K562 (cell line): ENCODE data around the gene ARHGEF16. TPM values are rescaled to one million over a fixed set of nuclear protein-coding genes. Genes with fewer than 3 reads are reported as not detected.

ENCODE experiments used
- ATAC-seq: fragments of 200-7000 bp; cut with Tn5 transposase; 3 replicates; pipeline ENCODE4 v1.9.1; 2020; ENCODE audit warnings: moderate library complexity
- BruUV-seq: library from RNA; stranded (reverse); fragments of 400-500 nt; replicated peaks from 2 replicates; lab custom pipeline; 2021; lab: Mats Ljungman, UMichigan
- CTCF ChIA-PET: fragments of 300-600 bp; formaldehyde crosslinking; extraction: SDS; loops from one replicate; lab custom pipeline; 2021; ENCODE audit warnings: low intra/inter-chr PET ratio; lab: Yijun Ruan, JAX
- POLR2A ChIA-PET: fragments of 300-600, 350-650 bp; sonication (Branson Sonifier 250); formaldehyde crosslinking; extraction: SDS; loops from one replicate; lab custom pipeline; 2021; ENCODE audit warnings: antibody characterized with exemption, inconsistent platforms; lab: Yijun Ruan, JAX
- DNase-seq, 4 experiments: peaks; one replicate each; pipeline versions ENCODE4 v3.0.0 to v3.0.0-alpha.2; 2011 to 2018; ENCODE audit warnings: low spot score in 3 of 4, mixed read lengths in 3 of 4; ENCODE audit errors: extremely low read depth in 1 of 4
- FAIRE-seq: peaks from 2 replicates; lab custom pipeline; 2011; peaks lifted over from hg19 to GRCh38; lab: Jason Lieb, UNC
- H2AFZ ChIP-seq: 2 replicates; pipeline ENCODE4 v1.6.0; 2011; ENCODE audit warnings: low read depth, low read length, control low read depth, inconsistent platforms
- H3K27ac ChIP-seq: fragments of 200-600 bp; 3 replicates; pipeline ENCODE4 v1.8.0; 2011; ENCODE audit warnings: low read depth, mild to moderate bottlenecking, control low read depth, inconsistent platforms, low read length, moderate library complexity, mixed read lengths; ENCODE audit errors: extremely low read depth
- H3K27me3 ChIP-seq, 2 experiments: fragments of 300-600 bp in 1 of 2; 2 replicates in 1 of 2; 3 replicates in 1 of 2; pipeline versions ENCODE4 v1.6.0 to v1.8.0; 2011; ENCODE audit warnings: inconsistent platforms in 2 of 2, low read length in 2 of 2, mild to moderate bottlenecking in 1 of 2, mixed read lengths in 1 of 2, moderate library complexity in 1 of 2; ENCODE audit not compliant: control insufficient read depth in 2 of 2, insufficient read depth in 2 of 2
- H3K36me3 ChIP-seq: fragments of 300-600 bp; 3 replicates; pipeline ENCODE4 v1.8.0; 2011; ENCODE audit warnings: mild to moderate bottlenecking, low read length, inconsistent platforms; ENCODE audit not compliant: control insufficient read depth, insufficient read depth
- H3K4me1 ChIP-seq, 2 experiments: fragments of 200-600 bp in 1 of 2; replicated peaks in 1 of 2; 2 replicates in 1 of 2; 3 replicates in 1 of 2; pipeline versions ENCODE4 v1.5.1 to v1.8.0; 2011; ENCODE audit warnings: inconsistent platforms in 2 of 2, low read length in 2 of 2, mild to moderate bottlenecking in 1 of 2, mixed read lengths in 1 of 2, moderate library complexity in 1 of 2; ENCODE audit not compliant: control insufficient read depth in 2 of 2, insufficient read depth in 2 of 2
- H3K4me2 ChIP-seq: 2 replicates; pipeline ENCODE4 v1.6.1; 2011; ENCODE audit warnings: low read length, control low read depth, inconsistent platforms, mixed read lengths; ENCODE audit not compliant: insufficient read depth
- H3K4me3 ChIP-seq: fragments of 200-600 bp; sonication (generic), shearing (Covaris generic); 2 replicates; pipeline ENCODE4 v1.5.1; 2016; ENCODE audit warnings: control low read depth, inconsistent platforms
- H3K79me2 ChIP-seq: fragments of 200-600 bp; 3 replicates; pipeline ENCODE4 v1.8.0; 2011; ENCODE audit warnings: low read length, inconsistent platforms; ENCODE audit not compliant: control insufficient read depth, insufficient read depth
- H3K9ac ChIP-seq, 2 experiments: 2 replicates each; pipeline versions ENCODE4 v1.6.0 to v1.6.1; 2011; ENCODE audit warnings: low read depth in 2 of 2, low read length in 2 of 2, control low read depth in 1 of 2, inconsistent platforms in 1 of 2, mild to moderate bottlenecking in 1 of 2, mixed read lengths in 1 of 2; ENCODE audit not compliant: insufficient read depth in 1 of 2
- H3K9me1 ChIP-seq: one replicate; pipeline ENCODE4 v1.6.0; 2011; ENCODE audit warnings: inconsistent platforms, mild to moderate bottlenecking, low read length, moderate library complexity; ENCODE audit not compliant: control insufficient read depth, insufficient read depth
- H3K9me3 ChIP-seq: replicated peaks from 2 replicates; pipeline ENCODE4 v1.5.1; 2011; ENCODE audit warnings: low read depth, low read length, inconsistent platforms; ENCODE audit not compliant: control insufficient read depth, insufficient read depth
- H4K20me1 ChIP-seq: replicated peaks from 2 replicates; pipeline ENCODE4 v1.6.1; 2011; ENCODE audit warnings: low read length, inconsistent platforms, mixed read lengths; ENCODE audit not compliant: control insufficient read depth, insufficient read depth
- RREB1 ChIP-seq: fragments of 250-450 bp; sonication (Bioruptor Pico); IDR thresholded peaks from 2 replicates; pipeline ENCODE4 v1.4.0; 2020
- WGBS: fragments of 100-300 bp; shearing (Covaris generic); methylation state at CpG from one replicate; pipeline ENCODE4 v1.1.6; 2016; ENCODE audit warnings: low coverage, mixed read lengths; ENCODE audit not compliant: insufficient coverage; ENCODE audit errors: missing lambda C conversion rate; 5-methylcytosine and 5-hydroxymethylcytosine counted together
- in situ Hi-C: fragments of 300-500 bp; cut with MboI; formaldehyde crosslinking; loops from 4 replicates; pipeline ENCODE4 v1.15.0; 2018; ENCODE audit warnings: inconsistent platforms, mixed read lengths
- intact Hi-C: fragments of 100-400 bp; cut with micrococcal nuclease; formaldehyde crosslinking; loops from 2 replicates; pipeline ENCODE4 v1.14.2; 2022
- polyA plus RNA-seq, 8 experiments: library from polyadenylated mRNA; depleted of rRNA in 4 of 8; stranded (reverse) in 5 of 8; unstranded in 3 of 8; fragments of >200 nt; fragmentation: Nextera tagmentation in 2 of 8; fragmentation: Illumina TruSeq in 1 of 8; extraction: Ambion mirVana in 2 of 8; extraction: Trizol in 1 of 8; gene quantifications; 2 replicates each; pipeline versions ENCODE4 v1.2.1 to v1.2.3, GENCODE V29; 2011 to 2014; ENCODE audit warnings: inconsistent platforms in 1 of 8, missing spikeins in 1 of 8
- total RNA-seq, 7 experiments: library from RNA; depleted of rRNA in 6 of 7; stranded (reverse); fragments of >200 nt in 6 of 7; fragmentation: Illumina TruSeq in 2 of 7; extraction: Trizol in 2 of 7; gene quantifications; 2 replicates each; pipeline versions ENCODE4 v1.2.1 to v1.2.3, GENCODE V29; 2011 to 2021; ENCODE audit warnings: low replicate concordance in 1 of 7

ARHGEF16 gene
- total and polyA plus RNA-seq, 9 of the 15 experiments (the other 6 are each of a cell fraction or from before 2014, with no cell fraction given), result 0.15 to 1.2 (median 0.49) TPM; not detected in 2

DNA sequence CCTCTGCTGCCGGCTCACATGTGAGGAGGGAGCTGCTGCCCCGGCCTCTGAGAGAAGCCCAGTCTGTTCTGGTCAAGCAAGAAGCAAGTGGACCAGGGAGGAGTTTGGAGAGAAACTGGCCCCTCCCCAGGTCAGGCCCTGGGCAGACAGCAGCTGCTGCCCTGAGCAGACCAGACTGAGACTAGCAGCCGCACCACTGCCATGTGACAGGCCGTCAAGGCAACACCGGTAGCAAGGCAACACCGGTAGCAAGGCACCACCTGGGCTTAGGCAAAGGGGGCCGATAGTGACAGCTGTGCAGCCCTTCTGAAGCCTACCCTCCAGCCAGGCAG lies 50.3 kb downstream of the ARHGEF16 start:
- no TSS peak for BruUV-seq
- Histone ChIP-seq H3K36me3 (no peaks in the 10 kb centered on the region), H3K79me2 (no peaks in the 10 kb centered on the region), H3K4me2 (no peak overlapping the region), H3K9me1 (no peaks in the 10 kb centered on the region), H3K9me3 (no peaks in the 10 kb centered on the region), H4K20me1 (peaks cover 18% of the 10 kb centered on the region; the same call in 1 of the 2 replicates), H2AFZ (no peak overlapping the region), H3K4me3 (no peak overlapping the region), H3K4me1 (peaks cover 0 to 35% of the 10 kb centered on the region in 2 experiments; a peak in 1 of 5 replicates), H3K27ac (no peak overlapping the region), H3K9ac (no peak overlapping the region), H3K27me3 (peaks cover 0 to 39% of the 10 kb centered on the region in 2 experiments; a peak in 4 of 5 replicates)
- intact Hi-C loops, result no loop called here
- in situ Hi-C loops, result no loop called here
- ATAC-seq (no peak), DNase-seq (no peak), FAIRE-seq (no peak)
- ChIA-PET POLR2A (interaction anchor here (1.2 kb wide), 1 partner anchor 14 kb away, joined by 4 read pairs; no protein-coding TSS in a partner anchor), CTCF (no interaction called here)
- TF ChIP-seq RREB1 (CRISPR knock-in tag), result no peak
- WGBS, result 3% methylated on average over 6 of the region's 7 CpGs
